Vagina (tissue), 2 donors: ENCODE data around the gene ZSWIM6.

Experiments
- CTCF ChIP-seq, 3 experiments: fragments of 450-650 bp in 2 of 3; fragments of 200-600 bp in 1 of 3; sonication (generic) in 1 of 3; IDR thresholded peaks; one replicate each; pipeline ENCODE4 v1.5.1; 2017 to 2019; ENCODE audit warnings: antibody characterized with exemption in 3 of 3, mild to moderate bottlenecking in 2 of 3, moderate library complexity in 2 of 3
- POLR2A ChIP-seq, 2 donors: fragments of 450-650 bp; IDR thresholded peaks; one replicate each; pipeline ENCODE4 v1.6.1; 2017; ENCODE audit warnings: antibody characterized with exemption in 2 of 2, mild to moderate bottlenecking in 2 of 2, moderate library complexity in 2 of 2

DNA sequence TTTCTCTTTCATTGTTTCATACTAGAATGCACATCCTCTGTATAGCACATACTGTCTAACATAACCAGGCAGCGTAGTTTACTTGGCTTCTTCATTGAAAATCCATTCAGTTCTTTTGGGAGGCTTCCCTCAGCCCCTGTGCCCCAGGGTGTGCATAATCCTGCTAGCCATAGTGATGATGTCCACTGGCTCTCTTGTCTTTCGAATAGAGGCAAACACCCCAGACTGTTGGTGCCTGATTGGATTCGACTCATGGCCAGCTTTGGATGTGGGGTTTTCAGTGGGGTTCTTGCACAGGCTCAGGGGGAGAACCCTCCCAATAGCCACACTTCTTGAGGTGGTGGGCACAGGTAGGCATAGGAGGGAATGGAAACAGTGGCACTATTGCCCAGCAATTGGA, 53.6 kb downstream of the ZSWIM6 start:
- TF ChIP-seq CTCF (IDR thresholded peaks at IDR 0.05) (no peak), POLR2A (IDR thresholded peaks at IDR 0.05) (no peak)
